ENCODE results near the gene RUFY2.

Gene RUFY2

DNA sequence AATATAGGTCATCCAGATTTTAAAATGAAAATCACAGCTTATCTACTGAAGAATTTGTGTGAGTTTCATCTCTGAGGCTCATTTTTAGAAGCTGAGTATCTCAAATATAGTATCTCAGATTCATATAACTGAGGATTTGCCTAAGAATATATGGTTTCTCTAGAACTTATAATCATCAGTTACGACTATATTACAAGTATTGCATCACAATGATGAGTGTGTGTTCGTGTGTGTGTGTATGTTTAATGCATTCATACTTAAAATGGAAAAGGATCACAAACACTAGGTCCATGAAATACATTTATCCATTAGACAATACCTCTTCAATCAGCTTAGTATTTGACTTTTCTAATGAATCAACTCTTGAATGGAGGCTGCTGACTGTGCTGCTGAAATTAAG lies 21.3 kb downstream of the RUFY2 start:
- 0 out of 2 replicates have a peak, but pooled peaks cover 5% of the 10 kb centered on the region for H3K36me3 ChIP-seq (ENCODE audit: insufficient read depth)
- H3K79me2 ChIP-seq (ENCODE audit: insufficient read depth, low read depth): no peaks in the 10 kb centered on the region
- TF ChIP-seq, protein P1, sequence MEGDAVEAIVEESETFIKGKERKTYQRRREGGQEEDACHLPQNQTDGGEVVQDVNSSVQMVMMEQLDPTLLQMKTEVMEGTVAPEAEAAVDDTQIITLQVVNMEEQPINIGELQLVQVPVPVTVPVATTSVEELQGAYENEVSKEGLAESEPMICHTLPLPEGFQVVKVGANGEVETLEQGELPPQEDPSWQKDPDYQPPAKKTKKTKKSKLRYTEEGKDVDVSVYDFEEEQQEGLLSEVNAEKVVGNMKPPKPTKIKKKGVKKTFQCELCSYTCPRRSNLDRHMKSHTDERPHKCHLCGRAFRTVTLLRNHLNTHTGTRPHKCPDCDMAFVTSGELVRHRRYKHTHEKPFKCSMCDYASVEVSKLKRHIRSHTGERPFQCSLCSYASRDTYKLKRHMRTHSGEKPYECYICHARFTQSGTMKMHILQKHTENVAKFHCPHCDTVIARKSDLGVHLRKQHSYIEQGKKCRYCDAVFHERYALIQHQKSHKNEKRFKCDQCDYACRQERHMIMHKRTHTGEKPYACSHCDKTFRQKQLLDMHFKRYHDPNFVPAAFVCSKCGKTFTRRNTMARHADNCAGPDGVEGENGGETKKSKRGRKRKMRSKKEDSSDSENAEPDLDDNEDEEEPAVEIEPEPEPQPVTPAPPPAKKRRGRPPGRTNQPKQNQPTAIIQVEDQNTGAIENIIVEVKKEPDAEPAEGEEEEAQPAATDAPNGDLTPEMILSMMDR (conservative IDR thresholded peaks at IDR 0.05; ENCODE audit: low read depth, low read length): no peak

DNA sequence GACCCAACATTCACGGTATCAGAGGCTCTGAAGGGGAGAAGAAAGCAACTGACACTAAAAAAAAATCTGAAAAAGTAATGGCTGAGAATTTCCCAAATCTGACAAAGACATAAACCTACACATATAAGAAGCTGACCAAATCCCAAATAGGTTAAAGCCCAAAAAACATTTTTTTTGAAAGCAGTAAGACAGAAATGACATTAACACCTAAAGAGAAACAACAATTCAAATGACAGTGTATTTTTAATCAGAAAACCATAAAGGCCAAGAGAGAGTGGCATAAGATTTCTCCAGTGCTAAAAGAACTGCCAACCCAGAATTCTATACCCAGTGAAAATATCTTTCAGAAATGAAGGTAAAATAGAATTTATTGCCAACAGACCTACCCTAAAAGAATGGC lies 35.5 kb downstream of the RUFY2 start:
- Histone ChIP-seq H3K4me3 (IDR thresholded peaks at IDR 0.05; ENCODE audit: insufficient read depth, low read depth, low read length) (no peak overlapping the region), H3K36me3 (ENCODE audit: insufficient read depth) (no peaks in the 10 kb centered on the region), H3K4me1 (ENCODE audit: low read depth, poor library complexity, severe bottlenecking) (no peaks in the 10 kb centered on the region), H3K4me2 (no peak overlapping the region), H4K20me1 (ENCODE audit: insufficient read depth) (no peaks in the 10 kb centered on the region), H3K27me3 (ENCODE audit: insufficient read depth, low read depth) (no peaks in the 10 kb centered on the region), H3K79me2 (ENCODE audit: insufficient read depth, low read depth) (no peaks in the 10 kb centered on the region), H2AFZ (ENCODE audit: low read depth) (no peak overlapping the region), H3K9ac (no peak overlapping the region), H3K27ac (no peak overlapping the region)
- TF ChIP-seq, protein P1 (conservative IDR thresholded peaks at IDR 0.05; ENCODE audit: low read depth, low read length): no peak

More for the DNA sequence above, 21.3 kb downstream of the RUFY2 start:
- Histone ChIP-seq H3K4me3 (IDR thresholded peaks at IDR 0.05; ENCODE audit: insufficient read depth, low read depth, low read length) (no peak overlapping the region), H3K27ac (no peak overlapping the region), H3K4me2 (no peak overlapping the region), H3K4me1 (ENCODE audit: low read depth, poor library complexity, severe bottlenecking) (no peaks in the 10 kb centered on the region), H2AFZ (ENCODE audit: low read depth) (no peak overlapping the region), H4K20me1 (ENCODE audit: insufficient read depth) (no peaks in the 10 kb centered on the region), H3K9ac (no peak overlapping the region), H3K27me3 (ENCODE audit: insufficient read depth, low read depth) (no peaks in the 10 kb centered on the region)

DNA sequence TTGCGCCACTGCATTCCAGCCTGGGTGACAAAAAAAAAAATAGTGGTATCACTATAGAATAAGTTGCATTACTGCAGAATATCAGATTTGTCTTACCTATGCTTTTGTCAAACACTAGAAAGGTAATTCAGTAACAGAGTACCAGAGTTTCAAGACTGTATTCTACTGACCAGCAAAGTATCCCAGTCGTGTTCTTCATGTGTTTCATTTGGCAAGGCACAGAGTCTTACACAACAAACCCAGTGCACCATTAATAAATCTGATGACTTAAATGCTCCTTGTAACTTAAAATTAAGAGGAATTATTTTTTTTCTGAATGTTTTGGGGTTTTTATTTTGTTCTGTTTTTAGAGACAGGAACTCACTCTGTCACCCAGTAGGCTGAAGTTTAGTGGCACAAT lies 40.0 kb downstream of the RUFY2 start:
- no peak overlapping the region for H2AFZ ChIP-seq (ENCODE audit: low read depth)
- no peaks in the 10 kb centered on the region for H3K27me3 ChIP-seq (ENCODE audit: insufficient read depth, low read depth)
- TF ChIP-seq, protein P1 (conservative IDR thresholded peaks at IDR 0.05; ENCODE audit: low read depth, low read length): no peak
- H3K4me3 ChIP-seq (IDR thresholded peaks at IDR 0.05; ENCODE audit: insufficient read depth, low read depth, low read length): no peak overlapping the region
- H3K4me1 ChIP-seq (ENCODE audit: low read depth, poor library complexity, severe bottlenecking): no peaks in the 10 kb centered on the region
- H3K36me3 ChIP-seq (ENCODE audit: insufficient read depth): no peaks in the 10 kb centered on the region
- no peak overlapping the region for H3K4me2 ChIP-seq
- H3K9ac ChIP-seq: no peak overlapping the region
- H3K27ac ChIP-seq: no peak overlapping the region
- no peaks in the 10 kb centered on the region for H4K20me1 ChIP-seq (ENCODE audit: insufficient read depth)
- H3K79me2 ChIP-seq (ENCODE audit: insufficient read depth, low read depth): no peaks in the 10 kb centered on the region

DNA sequence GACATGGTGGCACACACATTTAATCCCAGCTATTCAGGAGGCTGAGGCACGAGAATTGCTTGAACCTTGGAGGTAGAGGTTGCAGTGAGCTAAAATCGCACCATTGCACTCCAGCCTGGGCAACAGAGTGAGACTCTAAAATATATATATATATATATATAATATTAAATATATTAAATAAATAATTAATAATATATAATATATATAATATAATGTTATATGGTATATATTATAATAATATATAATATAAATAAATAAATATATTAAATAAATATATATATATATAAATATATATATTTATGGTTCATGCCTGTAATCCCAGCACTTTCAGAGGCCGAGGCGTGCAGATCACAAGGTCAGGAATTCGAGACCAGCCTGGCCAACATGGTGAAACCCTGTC lies 40.5 kb downstream of the RUFY2 start:
- Histone ChIP-seq H3K79me2 (ENCODE audit: insufficient read depth, low read depth) (no peaks in the 10 kb centered on the region), H3K4me1 (ENCODE audit: low read depth, poor library complexity, severe bottlenecking) (no peaks in the 10 kb centered on the region), H3K4me3 (IDR thresholded peaks at IDR 0.05; ENCODE audit: insufficient read depth, low read depth, low read length) (no peak overlapping the region), H3K36me3 (ENCODE audit: insufficient read depth) (no peaks in the 10 kb centered on the region), H4K20me1 (ENCODE audit: insufficient read depth) (no peaks in the 10 kb centered on the region), H2AFZ (ENCODE audit: low read depth) (no peak overlapping the region), H3K9ac (no peak overlapping the region), H3K27ac (no peak overlapping the region), H3K27me3 (ENCODE audit: insufficient read depth, low read depth) (no peaks in the 10 kb centered on the region), H3K4me2 (no peak overlapping the region)
- TF ChIP-seq, protein P1 (conservative IDR thresholded peaks at IDR 0.05; ENCODE audit: low read depth, low read length): no peak
